GM21576 (cell line): ENCODE results near the gene APOC3.

Experiments used
- ATAC-seq: cut with Tn5 transposase; IDR thresholded peaks from one replicate; pipeline ENCODE4 v1.9.1; 2021; ENCODE audit warnings: mild to moderate bottlenecking, moderate library complexity; ENCODE audit not compliant: unreplicated experiment

The APOC3 gene

DNA sequence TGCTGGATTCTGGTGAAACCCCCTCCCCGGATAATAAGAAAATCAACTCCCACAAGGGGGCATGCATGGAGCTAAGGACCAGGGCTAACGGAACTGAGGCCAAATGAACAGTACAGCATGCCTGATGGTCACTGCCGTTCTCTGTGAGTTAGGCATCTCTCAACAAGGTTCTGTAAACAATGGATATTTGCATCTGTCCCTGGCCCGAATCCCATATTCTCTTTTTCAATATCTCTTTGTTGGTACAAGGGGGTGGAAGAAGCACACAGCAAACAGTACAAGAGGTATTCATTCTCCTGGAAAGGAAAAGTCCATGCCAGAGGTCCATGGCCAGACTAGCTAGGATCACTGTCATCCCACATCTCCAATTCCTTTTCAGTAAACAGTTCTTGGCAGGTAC lies 39.9 kb downstream of the APOC3 start:
- ATAC-seq, result no peak

DNA sequence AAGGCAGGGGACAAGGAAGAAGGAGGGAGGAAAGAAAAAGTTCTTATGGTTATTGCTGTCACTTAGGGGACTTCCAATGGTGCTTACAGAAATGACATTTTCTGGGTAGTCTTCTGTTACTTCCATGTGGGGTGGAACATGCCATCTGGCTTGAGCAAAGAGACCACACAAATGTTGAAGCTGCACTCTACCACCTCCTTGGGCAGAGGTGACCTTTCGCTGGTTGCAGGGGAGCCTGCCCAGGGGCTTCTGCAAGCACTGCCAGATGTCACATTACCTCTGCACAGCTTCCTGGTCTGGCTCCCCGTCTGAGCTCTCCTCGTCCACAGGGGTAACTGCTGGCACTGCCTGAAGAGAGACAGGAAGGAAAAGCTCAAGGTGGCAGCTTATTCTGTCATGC lies 40.3 kb downstream of the APOC3 start:
- no peak for ATAC-seq

DNA sequence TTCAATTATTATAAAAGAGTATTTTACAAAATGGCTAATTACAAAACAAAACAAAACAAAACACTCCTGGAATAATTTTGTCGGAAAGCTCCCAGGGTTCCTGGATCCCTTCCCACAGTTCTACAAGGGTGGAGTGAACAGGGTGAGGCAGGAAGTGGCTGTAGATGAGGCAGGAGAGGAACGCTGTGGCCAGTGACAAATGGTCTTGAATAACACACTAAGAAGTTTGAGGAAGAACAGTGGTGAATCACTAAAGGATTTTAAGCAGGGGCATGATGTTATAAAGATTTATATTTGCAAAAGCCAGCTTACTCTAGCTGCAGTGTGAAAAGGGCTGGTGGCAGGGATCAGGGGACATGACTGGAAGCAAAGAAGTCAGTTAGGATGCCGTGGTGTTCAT lies 41.5 kb downstream of the APOC3 start:
- no peak for ATAC-seq

DNA sequence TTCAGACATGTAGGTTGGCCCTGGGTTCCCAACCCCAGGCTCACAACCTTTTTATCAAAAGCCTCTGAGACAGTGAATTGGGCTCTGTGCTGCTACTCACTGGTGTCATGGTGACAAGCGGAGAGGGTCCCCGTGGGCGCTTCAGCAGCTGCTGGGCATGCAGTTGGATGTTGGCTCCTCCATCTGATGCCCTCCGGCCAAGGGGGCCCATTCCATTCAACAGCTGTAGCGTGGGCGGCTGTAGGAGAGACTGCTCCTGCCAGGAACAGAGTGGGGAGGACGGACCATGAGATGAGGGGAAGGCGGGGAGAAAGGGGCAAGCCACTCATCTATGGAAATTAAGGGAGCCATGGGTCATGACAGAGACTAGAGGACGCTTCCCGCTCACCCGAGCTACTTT lies 43.7 kb downstream of the APOC3 start:
- ATAC-seq, result no peak

DNA sequence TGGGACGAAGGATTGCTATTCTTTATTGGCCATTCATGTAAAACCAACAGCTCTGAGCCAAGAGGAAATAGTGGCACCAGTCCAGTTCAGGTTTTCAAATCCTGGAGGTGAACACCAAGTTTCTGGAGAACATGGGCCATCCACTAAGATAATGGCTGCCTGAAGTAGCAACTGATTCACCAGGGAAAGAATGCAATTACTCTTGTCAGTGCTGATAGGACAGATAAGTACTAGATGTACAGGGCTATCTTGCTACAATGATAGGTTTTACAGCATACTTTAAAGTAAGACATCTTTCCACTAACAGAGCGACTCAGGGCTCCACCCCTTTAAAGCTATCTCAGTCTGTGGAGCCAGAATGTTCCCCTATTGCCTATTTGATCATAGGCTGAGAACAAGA lies 44.5 kb downstream of the APOC3 start:
- ATAC-seq, result no peak

DNA sequence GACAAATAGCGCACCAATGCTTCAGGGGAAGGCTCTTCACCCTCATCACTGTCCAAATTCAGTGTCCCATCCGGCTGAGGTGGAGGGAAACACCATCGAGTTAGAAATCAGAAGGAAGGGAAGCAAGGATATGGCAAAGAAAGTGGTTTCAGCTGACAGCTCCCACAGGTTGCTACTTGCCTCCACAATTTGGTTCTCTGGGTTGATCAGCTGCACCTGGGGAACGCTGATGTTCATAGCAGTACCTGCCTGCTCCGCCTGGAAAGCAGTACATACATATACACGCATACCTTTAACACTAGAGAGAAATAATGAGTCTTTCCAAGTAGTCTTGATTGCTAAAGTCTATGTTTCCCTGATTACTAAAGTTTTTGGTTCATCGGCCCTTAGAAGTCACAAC lies 45.5 kb downstream of the APOC3 start:
- no peak for ATAC-seq

DNA sequence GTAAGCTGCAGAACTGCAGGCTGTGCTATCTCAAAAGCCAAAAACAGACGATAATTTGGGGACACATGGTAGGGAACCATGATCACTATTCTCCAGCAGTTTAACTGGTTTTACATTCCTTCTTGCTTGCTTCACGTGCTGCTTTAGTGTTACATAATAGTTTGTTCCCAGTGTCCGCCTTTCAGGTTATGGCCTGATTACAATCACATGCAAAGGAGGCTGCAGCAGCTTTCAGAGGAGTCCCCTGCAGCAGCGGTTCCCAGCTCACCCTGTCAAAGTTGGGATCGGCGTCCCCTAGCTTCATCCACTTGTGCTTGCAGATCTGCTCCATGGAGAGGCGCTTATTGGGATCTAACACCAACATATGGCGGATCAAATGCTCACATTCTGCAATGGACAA lies 46.9 kb downstream of the APOC3 start:
- no peak for ATAC-seq

DNA sequence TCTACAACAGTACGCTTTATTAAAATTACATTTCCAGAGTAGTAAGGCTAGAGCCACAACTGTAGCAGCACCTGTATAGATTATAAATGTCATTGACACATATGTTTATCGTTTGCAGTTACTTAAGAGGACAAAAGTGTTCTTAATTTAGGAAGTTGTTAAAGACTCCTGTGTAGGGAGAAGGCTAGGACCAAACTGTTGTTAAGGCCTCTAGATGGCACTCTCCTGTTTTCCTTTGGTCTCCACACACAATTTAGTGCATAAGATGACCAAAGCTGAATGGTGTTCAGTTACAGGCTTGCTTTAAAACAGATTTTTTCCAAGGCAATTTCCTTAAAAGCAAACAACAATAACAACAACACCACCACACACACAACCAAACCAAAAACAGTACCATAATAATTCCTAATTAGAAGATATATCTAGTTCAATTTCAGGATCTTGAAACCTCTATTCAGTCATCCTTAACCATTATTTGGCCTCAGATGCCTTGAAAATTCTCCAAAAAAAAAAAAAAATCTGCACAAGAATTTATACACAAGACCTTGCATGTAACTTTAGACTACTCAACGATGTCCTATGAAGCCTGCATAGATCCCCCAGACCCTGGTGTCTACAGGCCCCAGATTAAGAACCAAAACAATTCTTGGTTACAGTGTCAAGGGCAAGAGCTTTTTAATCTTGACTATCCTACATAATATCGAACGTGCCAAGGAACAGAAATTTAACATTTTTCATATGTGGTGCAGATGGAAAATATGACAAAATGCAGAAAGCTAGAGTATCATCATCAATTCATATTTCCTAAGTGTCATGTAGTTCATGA lies 50.3 kb downstream of the APOC3 start:
- ATAC-seq, result no peak

DNA sequence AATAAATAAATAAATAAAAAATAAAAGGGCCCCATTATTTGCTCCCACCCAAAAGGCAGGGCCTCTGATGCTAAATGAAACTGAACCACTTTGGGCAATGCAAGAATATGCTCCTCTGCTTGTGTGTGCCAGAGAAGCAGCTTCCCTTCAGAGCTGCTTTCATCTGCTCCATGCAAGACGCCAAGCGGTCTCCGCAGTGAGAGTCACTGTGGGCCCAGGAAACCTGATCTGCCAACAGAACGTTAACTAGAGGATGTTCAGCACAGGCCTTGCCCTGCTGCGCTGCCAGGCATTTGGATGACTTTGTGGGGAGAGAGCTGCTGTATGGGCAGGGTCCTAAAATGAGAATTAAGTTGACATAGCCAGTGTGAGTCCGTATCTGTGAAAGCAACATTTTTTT lies 51.4 kb downstream of the APOC3 start:
- no peak for ATAC-seq

DNA sequence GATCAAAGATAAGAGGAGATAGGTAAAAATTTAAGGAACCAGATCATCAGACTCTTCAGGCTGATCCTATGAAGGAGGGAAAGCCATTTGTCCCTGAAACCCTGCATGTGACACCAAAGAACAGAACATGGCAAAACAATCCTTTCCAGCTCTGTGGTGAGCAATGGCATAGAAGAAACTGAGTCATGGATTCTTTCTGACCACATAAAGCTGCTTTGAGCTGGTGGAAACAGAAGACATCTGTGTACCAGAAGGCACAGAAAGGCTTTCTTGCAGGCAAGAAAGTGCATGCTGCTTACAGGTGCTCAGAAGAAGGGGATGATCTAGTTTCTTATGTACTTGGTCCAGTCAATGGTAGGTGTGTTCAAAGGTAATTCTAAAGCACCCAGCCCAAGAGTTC lies 52.7 kb downstream of the APOC3 start:
- no peak for ATAC-seq
